SK-N-DZ (cell line): Measurements from ENCODE around the gene WDR77.
A peak's percentile ranks its signal among the peaks of the same experiment; 100 is the strongest.

ENCODE experiments used
- DNase-seq: peaks from one replicate; pipeline ENCODE4 v3.0.0-alpha.2; 2015; ENCODE audit warnings: low spot score

Gene WDR77

DNA sequence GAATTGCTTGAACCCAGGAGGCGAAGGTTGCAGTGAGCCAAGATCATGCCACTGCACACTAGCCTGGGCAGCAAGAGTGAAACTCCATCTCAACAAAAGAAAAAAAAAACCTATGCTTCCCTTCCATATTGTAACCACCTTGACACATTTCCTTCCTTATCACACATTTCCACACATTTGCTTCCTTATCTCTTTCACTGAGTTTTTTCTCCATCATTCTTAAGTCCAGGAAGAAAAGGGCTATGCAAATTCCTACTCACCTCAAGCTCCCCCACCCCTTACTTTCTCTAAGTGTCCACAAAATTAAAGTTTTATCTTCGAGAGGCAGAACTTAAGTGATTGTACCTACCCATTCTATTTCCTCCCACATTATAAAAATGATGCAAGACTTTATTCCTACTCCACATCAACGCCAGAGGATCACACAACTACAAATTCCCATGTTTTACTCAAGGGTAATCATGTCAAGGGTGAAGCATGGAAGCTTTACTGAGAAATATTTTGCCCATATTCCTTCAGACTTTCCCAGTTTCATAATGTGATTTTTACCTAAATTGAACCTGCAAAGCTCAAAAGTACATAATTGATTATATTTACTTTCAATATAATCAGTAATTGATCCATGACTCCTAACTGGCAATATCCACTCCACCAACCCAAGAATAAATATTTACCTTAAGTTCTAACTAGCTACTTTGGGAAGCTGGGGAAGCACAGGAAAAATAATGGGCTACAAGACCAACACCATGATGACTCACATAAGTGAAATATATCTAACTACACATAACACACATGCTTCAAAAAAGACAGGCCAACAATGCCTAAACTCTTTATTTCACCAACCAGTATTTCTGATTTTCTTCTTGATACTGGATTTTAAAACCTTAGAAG is 9.3 kb downstream of the WDR77 start:
- no peak for DNase-seq

DNA sequence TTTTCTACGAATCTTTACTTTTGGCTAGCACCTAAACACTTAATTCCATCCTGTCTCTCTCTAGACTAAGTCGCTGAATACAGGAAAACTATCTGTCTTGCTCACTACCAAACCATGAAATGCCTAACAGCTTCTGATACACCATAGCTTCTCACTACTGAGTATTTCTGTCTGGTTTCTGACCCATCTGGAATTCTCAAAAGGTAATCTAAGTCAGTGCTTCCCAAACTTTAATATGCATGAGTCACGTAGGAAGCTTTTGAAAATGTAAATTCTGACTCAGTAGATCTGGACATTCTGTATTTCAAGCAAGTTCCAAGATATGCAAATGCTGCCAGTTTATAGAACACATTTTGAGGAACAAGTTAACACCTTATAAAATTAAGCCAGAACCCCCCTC is 12.3 kb downstream of the WDR77 start:
- no peak for DNase-seq

GRCh38 chr1:111424281-111424680 is 24.8 kb downstream of the WDR77 start:
- no peak for DNase-seq

GRCh38 chr1:111422546-111423391 is 26.3 kb downstream of the WDR77 start:
- no peak for DNase-seq

DNA sequence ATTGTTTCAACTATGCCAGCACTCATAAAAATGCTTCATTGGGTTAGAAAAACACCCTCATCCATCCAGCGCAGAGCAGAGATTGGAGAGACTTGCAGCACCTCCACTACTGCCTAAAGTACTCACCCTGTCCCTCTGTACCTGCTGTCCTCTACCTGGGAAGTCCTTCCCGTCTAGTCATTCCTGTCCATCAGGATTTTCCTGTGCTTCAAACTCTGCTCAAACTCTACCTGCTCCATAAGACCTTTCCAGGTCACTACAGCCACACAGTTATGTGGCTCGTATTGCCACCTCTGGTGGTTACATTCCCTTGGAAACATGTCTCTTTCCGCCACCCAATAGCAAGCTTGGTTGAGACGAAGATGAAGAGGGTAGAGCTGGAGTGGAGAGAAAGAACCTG is 28.7 kb downstream of the WDR77 start:
- no peak for DNase-seq

- no peak for DNase-seq
These were observed 30.0 kb downstream of the WDR77 start for GRCh38 chr1:111419037-111419436.

DNA sequence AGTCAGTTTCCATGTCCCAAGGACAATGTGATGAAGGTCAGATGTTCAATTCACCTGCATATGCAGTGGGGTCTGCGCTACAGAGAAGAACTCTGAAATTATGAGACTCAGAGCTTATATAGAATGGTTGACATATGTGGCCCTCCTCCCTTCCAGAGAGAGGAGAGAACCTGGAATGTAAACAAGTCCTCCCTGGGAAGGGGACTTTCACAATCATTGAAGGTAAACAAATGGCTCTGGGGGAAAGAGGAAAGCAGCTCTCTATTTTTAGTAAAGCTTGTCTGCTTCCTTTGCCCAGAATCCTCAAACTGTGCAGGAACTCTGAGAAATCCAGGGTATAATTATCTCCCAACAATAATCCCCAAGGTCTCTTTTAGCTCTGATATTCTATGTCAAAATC is 31.3 kb downstream of the WDR77 start:
- no peak for DNase-seq

DNA sequence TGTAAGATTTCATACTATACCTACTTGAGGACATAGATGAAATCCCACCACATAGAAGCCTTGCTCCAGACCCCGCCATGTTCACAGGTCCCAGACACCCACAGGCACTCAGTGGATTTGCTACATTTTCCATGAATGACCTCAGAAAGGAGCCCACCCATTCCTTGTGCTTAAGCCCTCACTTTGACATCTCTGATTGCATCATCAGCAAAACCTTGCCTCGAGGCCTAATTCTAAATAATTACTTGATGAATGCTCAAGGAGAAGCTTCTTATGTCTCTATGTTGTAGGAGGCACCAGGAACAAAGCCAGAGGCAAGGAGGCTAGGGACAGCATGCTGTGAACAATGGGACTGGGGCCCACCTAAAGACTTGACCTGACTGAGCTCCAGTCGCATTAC is 33.6 kb downstream of the WDR77 start:
- no peak for DNase-seq

DNA sequence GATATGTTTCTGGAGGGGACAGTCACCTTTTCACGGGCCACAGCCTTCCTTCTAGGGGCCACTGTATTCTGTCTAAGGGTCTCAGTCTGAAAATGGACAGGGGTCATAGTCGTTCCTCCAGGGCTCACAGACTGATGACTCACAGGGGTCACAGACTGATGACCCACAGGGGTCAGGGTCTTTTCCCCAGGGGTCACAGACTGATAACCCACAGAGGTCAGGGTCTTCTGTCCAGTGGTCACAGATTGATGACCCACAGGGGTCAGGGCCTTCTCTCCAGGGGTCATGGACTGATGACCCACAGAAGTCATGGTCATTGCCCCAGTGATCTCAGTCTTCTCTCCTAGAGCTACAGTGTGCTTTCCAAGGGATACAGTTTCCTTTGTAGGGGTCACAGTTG is 34.3 kb downstream of the WDR77 start:
- no peak for DNase-seq

GRCh38 chr1:111412839-111413238 is 36.2 kb downstream of the WDR77 start:
- no peak for DNase-seq

DNA sequence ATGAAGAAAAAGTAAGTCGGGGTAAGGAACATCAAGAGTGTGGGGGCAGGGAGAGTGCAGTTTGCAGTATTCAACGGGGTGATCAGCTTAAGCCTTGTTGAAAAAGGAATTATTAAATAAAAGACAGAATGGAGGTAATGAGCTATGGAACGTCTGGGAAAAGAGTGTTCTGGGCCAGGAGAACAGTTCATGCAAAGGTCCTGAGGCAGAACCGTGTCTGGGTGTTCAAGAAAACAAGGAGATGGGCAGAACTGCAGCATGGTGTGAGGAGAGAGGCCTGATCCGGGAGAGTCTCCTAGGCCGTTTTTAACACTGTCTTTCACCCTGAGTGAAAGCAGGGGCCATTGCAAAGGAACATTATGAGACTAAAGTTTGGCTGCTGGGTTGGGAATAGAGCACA is 41.8 kb downstream of the WDR77 start:
- no peak for DNase-seq

DNA sequence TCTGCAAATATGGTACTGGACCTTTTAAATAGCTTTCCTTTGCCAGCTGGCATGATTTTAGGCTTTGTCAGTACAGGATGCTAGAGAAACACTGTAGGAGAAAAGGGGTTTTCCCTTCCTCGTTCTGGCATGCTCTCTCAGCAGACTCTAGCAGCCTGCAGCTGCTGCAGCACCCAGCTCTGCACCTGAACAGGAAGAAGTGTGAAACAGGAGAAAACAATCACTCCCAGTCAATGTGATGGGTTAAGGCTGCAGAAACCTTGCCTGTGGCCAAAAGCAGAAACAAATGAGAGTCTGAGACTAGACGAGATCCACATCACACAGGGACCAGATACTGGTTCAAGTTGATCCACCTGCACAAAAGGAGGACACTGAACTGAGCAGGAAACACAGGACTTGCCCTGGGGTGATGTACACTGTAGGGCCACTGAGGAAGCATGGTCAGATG is 42.7 kb downstream of the WDR77 start:
- DNase-seq, result no peak

- DNase-seq, result no peak
These were observed 44.5 kb downstream of the WDR77 start for GRCh38 chr1:111404588-111404987.

DNA sequence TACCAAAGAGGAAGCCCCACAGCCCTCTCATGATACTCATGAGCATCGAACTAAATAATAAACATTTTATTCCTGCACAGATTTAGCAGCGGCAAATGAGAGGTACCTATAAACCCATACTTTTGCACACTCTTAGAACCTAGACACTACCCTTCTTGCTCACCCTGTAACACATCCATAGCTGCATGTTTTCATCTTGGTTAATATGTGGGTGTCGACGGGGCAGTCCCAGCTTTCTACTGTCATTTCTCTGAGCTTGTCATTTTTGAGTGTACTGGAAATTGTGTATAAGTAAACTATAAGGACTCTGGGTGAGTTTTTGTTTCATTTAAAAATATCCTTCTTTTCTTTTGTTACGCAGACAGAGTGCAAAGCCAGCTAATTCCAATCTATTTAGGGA is 47.0 kb downstream of the WDR77 start:
- DNase-seq, result no peak

DNA sequence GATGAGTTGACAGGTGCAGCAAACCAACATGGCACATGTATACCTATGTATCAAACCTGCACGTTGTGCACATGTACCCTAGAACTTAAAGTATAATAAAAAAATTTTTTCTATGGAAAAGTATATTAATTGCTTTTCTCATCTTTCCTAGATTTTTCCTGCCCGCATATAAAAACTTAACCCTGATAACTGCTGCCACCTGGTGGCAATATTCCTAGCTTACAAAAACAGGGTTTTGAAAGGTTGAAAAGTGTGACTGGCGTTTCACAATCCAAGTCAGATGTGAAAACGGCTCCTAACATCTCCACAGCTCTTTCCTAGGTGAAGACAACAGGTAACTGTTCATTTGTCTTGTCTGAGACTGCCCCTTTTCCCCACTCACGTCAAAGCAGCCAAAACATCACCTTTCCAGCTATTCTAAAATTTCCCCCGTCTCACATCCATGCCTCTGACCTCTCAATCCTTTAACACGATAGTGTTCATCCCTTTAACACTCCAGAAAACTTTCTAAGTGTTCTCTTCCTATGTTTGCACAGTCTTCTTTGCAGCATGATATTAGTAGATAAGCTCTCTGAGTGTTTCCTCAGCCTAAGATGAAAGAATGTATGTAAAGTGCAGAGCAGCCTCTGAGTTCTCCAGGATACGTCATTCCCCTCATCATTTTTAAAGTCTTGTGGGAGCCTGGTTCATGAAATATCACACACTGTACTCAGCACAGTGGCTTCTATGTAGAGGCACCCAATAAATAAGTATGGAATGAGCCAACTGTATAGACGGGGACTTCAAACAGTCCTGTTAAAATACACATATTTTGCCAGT is 49.1 kb downstream of the WDR77 start:
- peak; percentile 38 for DNase-seq

- DNase-seq, result no peak
These were observed 56.6 kb downstream of the WDR77 start for GRCh38 chr1:111392460-111392945.

DNA sequence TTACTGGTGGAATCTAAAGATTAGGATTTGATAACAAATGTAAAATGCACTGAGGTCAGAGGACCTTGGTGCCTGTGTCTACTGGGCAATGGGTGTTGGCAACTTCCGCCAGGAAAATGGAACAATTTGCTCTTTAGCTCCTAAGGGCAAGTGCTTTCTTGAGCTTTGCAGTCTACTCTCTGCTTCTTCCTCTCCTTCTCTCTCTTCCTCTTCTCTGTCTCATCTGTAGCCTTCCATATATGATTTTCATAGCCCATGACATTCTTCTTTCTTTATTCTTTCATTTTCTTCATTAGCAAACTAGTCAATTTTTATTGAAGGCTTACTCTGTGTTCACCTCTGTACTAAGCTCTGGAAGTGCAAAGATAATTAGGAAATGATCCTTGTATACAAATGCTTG is 57.0 kb downstream of the WDR77 start:
- DNase-seq, result no peak
